Fibroblast of skin of right quadriceps (primary cell): ENCODE measurements around the gene PRLR.
A peak's percentile ranks its signal among the peaks of the same experiment; 100 is the strongest.
"Not testable (repeated sequence)": the region's sequence is repeated elsewhere in the genome, so short reads cannot be mapped to it uniquely, and the experiment has no call there.

Source experiments
- DNase-seq: peaks from one replicate; pipeline ENCODE4 v3.0.0-alpha.2; 2013

PRLR gene

GRCh38 chr5:35230038-35230611 lies at the start of gene PRLR:
TSS of gene PRLR (minus strand) at chr5:35230487. CDS start at chr5:35089620, 140,867 bp downstream.
- peak; percentile 29 for DNase-seq

- DNase-seq, result no peak
Observed at GRCh38 chr5:35274839-35275509, 44.7 kb upstream of the PRLR start.

- DNase-seq, result no peak
Observed at GRCh38 chr5:35269006-35269405, 38.7 kb upstream of the PRLR start.

- no peak for DNase-seq
Observed at GRCh38 chr5:35266276-35266675, 36.0 kb upstream of the PRLR start.

GRCh38 chr5:35264509-35264908 lies 34.2 kb upstream of the PRLR start:
- no peak for DNase-seq

- DNase-seq, result no peak
Observed at GRCh38 chr5:35263266-35263877, 33.1 kb upstream of the PRLR start.

- no peak for DNase-seq
Observed at GRCh38 chr5:35253582-35253981, 23.3 kb upstream of the PRLR start.

GRCh38 chr5:35252963-35253362 lies 22.7 kb upstream of the PRLR start:
- no peak for DNase-seq

GRCh38 chr5:35248843-35249780 lies 18.8 kb upstream of the PRLR start:
- DNase-seq, result no peak

GRCh38 chr5:35247648-35248034 lies 17.4 kb upstream of the PRLR start:
- DNase-seq, result no peak

GRCh38 chr5:35246900-35247647 lies 16.8 kb upstream of the PRLR start:
- no peak for DNase-seq

- no peak for DNase-seq
Observed at GRCh38 chr5:35246411-35246810, 16.1 kb upstream of the PRLR start.

GRCh38 chr5:35245371-35245770 lies 15.1 kb upstream of the PRLR start:
- not testable (repeated sequence) for DNase-seq

GRCh38 chr5:35244171-35244570 lies 13.9 kb upstream of the PRLR start:
- DNase-seq, result no peak

- DNase-seq, result no peak
Observed at GRCh38 chr5:35242702-35243258, 12.5 kb upstream of the PRLR start.

GRCh38 chr5:35240892-35241291 lies 10.6 kb upstream of the PRLR start:
- DNase-seq, result no peak

GRCh38 chr5:35239911-35240610 lies 9.8 kb upstream of the PRLR start:
- DNase-seq, result no peak

- DNase-seq, result no peak
Observed at GRCh38 chr5:35239476-35239875, 9.2 kb upstream of the PRLR start.

- DNase-seq, result no peak
Observed at GRCh38 chr5:35237580-35238376, 7.5 kb upstream of the PRLR start.

GRCh38 chr5:35236770-35237169 lies 6.5 kb upstream of the PRLR start:
- DNase-seq, result no peak

- no peak for DNase-seq
Observed at GRCh38 chr5:35233601-35234000, 3.3 kb upstream of the PRLR start.
